SW 1271 (cell line): Measurements from ENCODE around the gene BTBD9.

Source experiments
- DNase-seq, 2 experiments: peaks; one replicate each; lab custom pipeline; 2025; lab: John Stamatoyannopoulos, UW

Gene BTBD9

DNA sequence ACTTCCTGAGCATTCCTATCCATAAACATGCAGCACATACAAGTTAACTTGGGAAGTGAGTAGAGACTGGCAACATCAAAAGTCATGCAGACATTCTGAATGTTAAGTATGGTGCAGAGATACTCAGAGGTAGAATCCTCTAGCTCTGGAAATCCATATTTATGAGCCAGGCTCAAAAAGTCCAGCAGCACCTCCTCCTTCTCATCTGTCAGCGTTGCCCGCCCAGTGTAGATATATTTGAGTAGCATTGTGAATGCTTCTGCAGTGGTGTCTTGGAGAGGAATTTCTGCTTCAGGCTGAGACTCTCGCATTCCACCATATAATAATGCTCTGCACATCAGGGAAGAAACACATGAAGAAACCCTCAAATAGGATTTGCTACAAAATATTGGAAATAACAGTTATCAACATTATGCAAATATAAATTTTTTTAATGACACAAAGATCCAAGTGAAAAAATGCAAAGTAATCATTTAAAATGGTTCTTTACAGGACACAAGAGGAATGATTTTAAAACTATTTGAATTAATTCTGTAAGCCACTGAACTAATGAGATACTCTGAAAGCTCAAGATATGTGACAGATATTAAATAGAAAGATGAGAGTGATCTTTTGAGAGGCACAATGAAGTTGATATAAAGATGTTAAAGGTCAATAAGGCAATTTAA, 45.6 kb downstream of the BTBD9 start:
- DNase-seq = no peak

DNA sequence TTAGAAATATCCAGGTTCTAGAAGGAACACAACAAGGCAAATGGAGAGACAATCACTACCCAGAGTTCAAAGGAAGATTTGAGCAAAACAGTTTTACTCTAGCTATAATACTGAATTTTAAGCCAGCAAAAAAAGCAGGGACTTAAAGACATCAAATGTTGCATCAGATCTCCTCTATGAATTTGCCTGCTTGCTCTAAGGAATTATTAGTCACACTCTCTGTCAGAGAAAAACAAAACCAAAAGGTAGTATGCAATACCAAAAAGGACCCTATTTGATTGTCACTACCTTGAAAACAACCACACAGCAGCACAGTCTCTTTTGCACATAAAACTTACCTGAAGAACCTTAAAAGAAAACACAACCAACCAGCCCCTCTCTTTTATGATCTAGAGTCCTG, 46.3 kb downstream of the BTBD9 start:
- no peak for DNase-seq

DNA sequence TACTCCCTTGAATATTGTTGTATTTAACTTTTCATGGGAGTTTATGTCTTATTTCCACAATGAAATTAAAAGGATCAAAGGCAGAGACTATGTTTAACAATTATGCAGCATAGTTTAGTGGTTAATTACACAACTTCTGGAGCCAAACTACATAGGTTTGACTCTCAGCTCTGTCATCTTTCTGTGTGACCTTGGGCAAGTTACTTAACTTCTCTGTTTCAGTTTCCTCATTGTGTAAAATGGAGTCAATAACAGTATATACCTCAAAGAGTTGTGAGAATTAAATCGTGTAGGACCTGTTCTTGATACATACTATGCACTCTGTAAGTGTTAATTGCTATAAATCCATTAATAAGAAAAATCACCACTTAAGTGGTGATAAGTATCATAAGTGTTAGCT, 48.3 kb downstream of the BTBD9 start:
- DNase-seq = no peak

- no peak for DNase-seq
Observed at GRCh38 chr6:38589367-38589720, 50.4 kb downstream of the BTBD9 start.

GRCh38 chr6:38588631-38589366, 50.9 kb downstream of the BTBD9 start:
- no peak for DNase-seq

DNA sequence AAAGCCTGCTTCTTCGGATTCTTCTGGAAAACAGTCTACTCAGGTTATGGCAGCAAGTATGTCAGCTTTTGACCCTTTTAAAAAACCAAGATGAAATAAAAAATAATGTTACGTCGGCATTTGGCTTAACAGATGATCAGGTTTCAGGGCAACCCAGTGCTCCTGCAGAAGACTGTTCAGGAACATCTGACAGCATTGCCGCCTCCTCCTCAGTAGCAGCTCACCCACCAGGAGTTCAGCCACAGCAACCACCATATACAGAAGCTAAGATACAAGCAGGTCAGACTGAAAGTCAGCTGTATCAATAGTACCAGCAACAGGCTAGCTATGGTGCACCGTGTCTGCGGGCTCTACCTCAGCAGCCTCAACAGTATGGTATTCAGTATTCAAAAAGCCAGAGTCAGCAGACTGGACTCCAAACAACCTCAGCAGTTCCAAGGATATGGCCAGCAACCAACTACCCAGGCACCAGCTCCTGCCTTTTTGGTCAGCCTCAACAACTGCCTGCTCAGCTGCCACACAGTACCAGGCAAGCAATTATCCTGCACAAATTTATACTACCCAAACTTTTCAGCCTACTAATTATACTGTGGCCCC, 51.9 kb downstream of the BTBD9 start:
- no peak for DNase-seq

DNA sequence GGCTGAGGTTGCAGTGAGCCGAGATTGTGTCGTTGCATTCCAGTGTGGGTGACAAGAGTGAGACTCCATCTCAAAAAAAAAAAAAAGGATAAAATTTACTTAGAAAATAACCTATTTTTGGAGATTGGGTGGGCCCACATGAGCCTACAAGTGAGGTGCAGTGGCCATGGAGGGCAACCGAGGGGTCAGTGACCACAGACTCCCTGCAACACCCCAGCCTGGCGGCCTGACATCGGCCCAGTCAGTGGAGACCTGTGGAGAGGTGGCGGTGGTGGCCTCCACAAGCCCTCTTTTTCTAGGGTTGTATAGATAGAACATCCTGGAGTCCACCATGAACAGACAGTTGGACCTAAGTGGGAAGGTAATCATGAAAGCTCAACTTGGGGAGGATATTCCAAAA, 52.7 kb downstream of the BTBD9 start:
- DNase-seq = no peak

GRCh38 chr6:38584731-38585130, 55.0 kb downstream of the BTBD9 start:
- DNase-seq = no peak

GRCh38 chr6:38583523-38583922, 56.2 kb downstream of the BTBD9 start:
- DNase-seq = no peak

DNA sequence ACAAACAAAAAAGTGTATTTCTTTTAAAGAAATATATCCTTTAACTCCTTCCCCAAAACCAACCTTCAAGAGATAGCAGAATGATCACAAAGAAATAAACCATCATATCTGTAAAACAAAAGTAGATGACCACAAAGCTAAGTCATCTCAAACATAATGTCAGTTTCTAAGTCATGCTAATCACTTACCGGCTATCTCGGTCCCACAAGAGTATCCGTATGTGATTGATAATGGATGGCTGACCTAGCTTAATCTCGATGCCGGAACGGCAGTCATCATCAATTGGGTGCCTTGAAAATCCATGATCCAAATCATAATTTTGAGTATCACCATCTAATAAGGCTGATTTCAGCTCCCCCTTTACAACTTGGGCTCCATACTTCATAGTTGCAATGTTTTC, 59.7 kb downstream of the BTBD9 start:
- no peak for DNase-seq

DNA sequence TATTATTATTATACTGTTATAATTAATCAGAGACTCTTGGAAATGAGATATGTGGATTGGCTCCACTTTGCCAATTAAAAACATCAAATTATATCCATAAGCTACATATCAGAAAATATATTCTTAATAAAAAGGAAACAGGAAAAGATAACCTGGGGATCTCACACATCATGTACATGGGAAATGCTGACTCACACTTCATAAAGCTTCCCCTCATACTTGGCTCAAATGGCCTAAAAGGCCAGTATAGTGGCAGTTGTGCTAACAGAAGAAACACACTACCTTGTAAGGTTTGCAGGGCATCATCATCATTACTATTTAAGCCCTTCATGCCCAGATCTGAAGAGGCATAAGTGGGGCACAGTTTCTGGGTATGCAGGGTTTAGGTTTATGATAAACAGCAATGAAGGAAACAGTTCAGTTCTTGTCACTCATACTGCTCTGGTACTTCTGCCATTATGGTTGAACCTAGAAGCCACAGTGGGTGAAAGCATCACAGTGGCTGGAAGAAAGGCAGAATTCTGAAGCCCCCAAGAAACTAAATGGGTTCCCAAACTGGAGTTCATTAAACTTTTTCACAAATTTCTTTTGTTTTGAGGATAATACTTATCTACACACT, 60.6 kb downstream of the BTBD9 start:
- no peak for DNase-seq

- no peak for DNase-seq
Observed at GRCh38 chr6:38578075-38578474, 61.7 kb downstream of the BTBD9 start.

GRCh38 chr6:38577492-38577891, 62.2 kb downstream of the BTBD9 start:
- DNase-seq = no peak

DNA sequence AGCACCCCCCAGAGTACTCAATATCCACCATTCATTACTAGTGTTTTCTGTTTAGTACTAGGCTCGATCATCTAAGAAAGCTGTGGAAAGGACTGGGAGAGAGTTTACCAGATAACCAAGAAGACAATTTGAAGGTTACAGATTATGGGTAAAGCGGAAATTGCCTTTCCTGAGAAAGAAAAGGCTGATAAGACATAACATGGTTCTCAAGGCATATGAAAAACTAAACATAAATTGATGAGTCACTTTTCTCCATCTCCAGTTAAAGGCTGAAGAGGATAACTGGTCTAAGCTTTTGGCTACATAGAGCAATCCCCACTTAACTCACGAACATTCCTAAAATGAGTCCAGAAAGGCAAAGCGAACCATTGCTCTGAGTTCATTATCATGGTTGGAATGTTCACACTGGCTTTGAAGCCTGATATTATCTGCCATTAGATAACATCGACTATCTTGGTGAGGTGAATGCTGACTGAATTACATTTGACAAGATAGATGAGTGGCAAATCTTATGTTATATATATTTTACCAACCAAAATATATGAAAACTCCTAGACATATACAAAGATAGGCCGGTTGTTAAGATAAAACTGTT, 65.8 kb downstream of the BTBD9 start:
- DNase-seq = no peak

- no peak for DNase-seq
Observed at GRCh38 chr6:38572186-38572813, 67.4 kb downstream of the BTBD9 start.

DNA sequence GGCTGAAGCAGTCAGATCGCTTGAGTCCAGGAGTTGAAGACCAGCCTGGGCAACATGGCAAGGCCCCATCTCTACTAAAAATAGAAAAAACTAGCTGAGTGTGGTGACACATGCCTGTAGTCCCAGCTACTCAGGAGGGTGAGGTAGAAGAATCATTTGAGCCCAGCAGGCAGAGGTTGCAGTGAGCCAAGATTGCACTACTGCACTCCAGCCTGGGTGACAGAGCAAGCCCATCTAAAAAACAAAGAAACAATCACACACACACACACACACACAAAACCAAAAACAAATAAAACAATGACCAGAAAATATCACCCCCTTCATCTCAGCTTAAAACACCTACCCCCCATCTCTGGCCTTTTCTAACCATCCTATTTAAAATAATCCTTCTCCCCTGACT, 68.0 kb downstream of the BTBD9 start:
- DNase-seq = no peak

DNA sequence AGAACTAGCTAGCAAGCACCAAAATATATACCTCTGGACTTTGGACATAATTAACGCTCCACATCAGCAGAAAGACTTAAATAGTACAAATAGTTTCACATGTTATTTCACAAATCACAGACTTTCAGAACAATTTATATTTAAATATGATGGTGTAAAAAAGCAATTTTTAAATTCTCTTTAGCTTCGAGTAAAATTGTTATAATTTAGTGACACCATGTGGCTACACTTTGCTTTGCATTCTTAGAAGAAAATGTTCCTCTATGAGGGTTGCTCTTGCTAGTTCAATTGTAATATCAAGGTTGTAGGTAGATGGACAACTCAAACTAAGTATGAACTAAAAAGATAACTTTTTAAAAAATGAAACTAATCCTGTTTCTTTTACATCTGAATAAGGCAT, 69.0 kb downstream of the BTBD9 start:
- peak in 1 of 2 experiments; percentile 10 for DNase-seq

DNA sequence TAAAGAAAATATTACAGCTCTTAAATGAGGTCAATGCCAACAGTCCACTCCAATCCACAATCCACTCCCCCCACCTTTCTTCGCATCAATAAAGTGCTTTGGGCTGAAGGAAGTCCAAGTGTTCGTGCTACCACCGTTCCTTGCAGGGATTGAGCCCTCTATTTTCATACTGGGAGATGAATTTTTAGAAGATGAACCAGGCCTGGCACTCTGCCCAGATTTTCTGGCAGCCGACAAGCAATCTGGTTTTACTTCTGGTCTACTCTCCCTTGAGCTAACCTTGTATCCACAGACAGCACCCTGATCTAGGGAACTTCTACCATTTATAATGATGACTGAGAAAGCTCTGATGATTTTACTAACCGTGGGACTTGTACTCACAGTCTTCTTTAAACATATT, 72.3 kb downstream of the BTBD9 start:
- DNase-seq = no peak

GRCh38 chr6:38566295-38567030, 73.3 kb downstream of the BTBD9 start:
- no peak for DNase-seq

DNA sequence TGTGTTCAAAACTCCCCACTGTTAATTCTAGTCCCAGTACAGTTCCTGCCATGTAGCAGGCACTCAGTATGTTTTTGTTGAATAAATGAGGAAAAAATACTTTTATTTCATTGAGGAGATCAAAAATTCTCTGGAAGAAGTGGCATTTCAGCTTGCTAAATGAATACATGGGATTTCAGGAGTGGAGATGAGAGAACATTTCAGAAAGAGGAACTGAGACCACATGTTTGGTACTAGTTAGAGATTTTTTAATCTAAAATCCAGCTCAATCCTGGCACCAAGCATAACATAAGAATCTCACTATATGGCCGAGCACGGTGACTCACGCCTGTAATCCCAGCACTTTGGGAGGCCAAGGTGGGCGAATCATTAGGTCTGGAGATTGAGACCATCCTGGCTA, 75.4 kb downstream of the BTBD9 start:
- DNase-seq = no peak

- DNase-seq = no peak
Observed at GRCh38 chr6:38555606-38556005, 84.1 kb downstream of the BTBD9 start.
